ENCODE measurements around the gene CDR2L.
"Not testable (repeated sequence)": the region's sequence is repeated elsewhere in the genome, so short reads cannot be mapped to it uniquely, and the experiment has no call there.

Gene CDR2L

DNA sequence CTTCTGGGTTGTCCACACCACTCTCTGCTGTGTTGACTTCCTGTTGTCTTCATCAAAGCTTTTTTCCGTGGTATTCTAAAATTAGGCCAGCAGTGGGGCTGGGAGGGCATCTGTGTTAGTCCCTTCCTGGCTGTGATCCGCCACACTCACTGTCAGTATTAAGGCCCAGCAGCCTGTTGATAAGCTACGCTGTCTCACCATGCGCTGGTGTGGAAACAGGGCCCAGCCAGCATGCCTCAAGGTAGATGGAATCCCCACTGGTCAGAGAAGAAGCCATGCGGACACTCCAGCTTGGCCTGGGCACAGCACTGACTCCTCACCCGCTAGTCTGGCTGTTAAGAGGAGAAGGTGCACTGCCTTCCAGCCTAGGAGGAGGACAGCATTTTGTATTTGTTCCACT lies 11.4 kb downstream of the CDR2L start:
- no peak overlapping the region for H3K4me3 Mint-ChIP-seq

DNA sequence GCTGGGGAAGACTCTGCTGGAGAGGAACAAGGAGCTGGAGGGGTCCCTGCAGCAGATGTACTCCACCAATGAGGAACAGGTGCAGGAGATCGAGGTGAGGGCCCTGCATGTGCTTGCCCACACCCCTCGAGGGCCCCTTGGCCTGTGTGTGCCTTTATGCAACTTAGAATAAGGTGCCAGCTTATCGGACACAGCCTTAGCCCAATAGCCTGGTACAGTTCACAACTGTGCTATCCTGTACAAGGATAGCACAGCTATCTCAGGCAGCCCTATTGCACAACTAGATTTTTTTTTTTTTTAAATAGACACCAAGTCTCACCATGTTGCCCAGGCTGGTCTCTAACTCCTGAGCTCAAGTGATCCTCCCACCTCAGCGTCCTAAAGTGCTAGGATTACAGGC lies 12.1 kb downstream of the CDR2L start:
- Mint-ChIP-seq H3K27ac (ENCODE audit: low read depth) (no peak overlapping the region), H3K4me1 (peaks cover 6% of the 10 kb centered on the region), H3K27me3 (peaks cover 8% of the 10 kb centered on the region), H3K4me3 (no peak overlapping the region), H3K36me3 (ENCODE audit: insufficient read depth) (peaks cover 4% of the 10 kb centered on the region), H3K9me3 (no peaks in the 10 kb centered on the region)
- ATAC-seq (replicated peaks; ENCODE audit: extremely low read depth, poor library complexity, severe bottlenecking), result no peak
- DNase-seq (ENCODE audit: low spot score in 2 of 2), result no peak

More for the DNA sequence above, 11.4 kb downstream of the CDR2L start:
- Mint-ChIP-seq H3K27ac (ENCODE audit: low read depth) (no peak overlapping the region), H3K36me3 (ENCODE audit: insufficient read depth) (peaks cover 4% of the 10 kb centered on the region), H3K9me3 (no peaks in the 10 kb centered on the region), H3K27me3 (peaks cover 8% of the 10 kb centered on the region), H3K4me1 (peaks cover 6% of the 10 kb centered on the region)
- ATAC-seq (replicated peaks; ENCODE audit: extremely low read depth, poor library complexity, severe bottlenecking), result no peak
- no peak for DNase-seq (ENCODE audit: low spot score in 2 of 2)

DNA sequence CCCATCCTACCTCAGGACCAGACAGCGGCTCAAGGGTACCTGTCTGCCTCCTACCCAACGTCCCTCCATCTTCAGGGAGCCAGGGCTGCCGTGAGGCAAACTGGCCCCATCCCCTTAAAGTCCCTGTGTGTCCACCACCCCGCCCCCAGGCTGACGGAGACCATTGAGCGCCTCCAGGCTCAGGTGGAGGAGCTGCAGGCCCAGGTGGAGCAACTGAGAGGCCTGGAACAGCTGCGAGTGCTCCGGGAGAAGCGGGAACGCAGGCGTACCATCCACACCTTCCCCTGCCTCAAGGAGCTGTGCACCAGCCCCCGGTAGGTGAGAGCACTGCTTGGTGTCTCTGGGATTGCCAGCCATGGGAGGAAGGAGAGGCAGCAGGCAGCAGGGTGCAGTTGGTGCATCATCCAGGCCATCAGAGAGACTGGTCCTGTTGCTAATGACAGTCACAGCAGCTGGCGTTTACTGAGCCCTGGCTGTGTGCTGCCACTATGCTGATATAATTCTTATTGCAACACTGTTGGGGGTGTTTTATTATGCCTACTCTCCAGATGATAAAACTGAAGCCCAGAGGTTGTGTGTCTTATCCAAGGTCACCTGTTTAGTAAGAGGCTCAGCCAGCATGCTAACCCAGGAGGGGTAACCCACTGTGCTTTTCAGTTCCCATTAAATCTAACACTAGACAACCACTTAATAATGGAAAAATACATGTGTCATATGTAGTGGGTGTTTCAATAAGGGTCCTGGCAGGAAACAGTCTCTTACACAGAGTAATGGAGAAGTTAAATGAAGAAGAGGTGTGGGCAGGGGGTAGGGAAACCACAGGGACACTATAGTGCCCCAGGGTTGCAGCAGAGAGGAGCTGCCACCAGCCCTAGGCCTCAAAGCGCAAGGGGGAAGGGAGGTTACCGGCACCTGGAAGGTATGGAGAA lies 14.7 kb downstream of the CDR2L start:
- H3K27ac Mint-ChIP-seq (ENCODE audit: low read depth), result no peak overlapping the region
- H3K27me3 Mint-ChIP-seq, result peaks cover 8% of the 10 kb centered on the region
- H3K9me3 Mint-ChIP-seq, result no peaks in the 10 kb centered on the region
- ATAC-seq (replicated peaks; ENCODE audit: extremely low read depth, poor library complexity, severe bottlenecking) (no peak), DNase-seq (ENCODE audit: low spot score in 2 of 2) (no peak)
- H3K36me3 Mint-ChIP-seq (ENCODE audit: insufficient read depth), result peaks cover 4% of the 10 kb centered on the region
- H3K4me3 Mint-ChIP-seq, result no peak overlapping the region
- peaks cover 6% of the 10 kb centered on the region for H3K4me1 Mint-ChIP-seq

DNA sequence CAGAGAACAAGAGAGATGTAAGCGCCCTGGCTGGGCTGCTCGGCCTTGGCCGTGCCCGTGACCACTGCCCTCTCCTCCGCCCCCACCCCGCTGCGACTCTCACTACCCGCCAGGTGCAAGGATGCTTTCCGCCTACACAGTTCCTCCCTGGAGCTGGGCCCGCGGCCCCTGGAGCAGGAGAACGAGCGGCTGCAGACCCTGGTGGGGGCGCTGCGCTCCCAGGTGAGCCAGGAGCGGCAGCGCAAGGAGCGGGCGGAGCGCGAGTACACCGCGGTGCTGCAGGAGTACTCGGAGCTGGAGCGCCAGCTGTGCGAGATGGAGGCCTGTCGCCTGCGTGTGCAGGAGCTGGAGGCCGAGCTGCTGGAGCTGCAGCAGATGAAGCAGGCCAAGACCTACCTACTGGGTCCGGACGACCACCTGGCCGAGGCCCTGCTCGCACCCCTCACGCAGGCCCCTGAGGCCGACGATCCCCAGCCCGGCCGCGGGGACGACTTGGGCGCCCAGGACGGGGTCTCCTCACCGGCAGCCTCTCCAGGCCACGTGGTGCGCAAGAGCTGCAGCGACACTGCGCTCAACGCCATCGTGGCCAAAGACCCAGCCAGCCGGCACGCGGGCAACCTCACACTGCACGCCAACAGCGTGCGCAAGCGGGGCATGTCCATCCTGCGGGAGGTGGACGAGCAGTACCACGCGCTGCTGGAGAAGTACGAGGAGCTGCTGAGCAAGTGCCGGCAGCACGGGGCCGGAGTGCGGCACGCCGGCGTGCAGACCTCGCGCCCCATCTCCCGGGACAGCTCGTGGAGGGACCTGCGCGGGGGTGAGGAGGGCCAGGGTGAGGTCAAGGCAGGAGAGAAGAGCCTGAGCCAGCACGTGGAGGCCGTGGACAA lies 15.9 kb downstream of the CDR2L start:
- ATAC-seq (replicated peaks; ENCODE audit: extremely low read depth, poor library complexity, severe bottlenecking) (no peak), DNase-seq (ENCODE audit: low spot score in 2 of 2) (no peak)
- Mint-ChIP-seq H3K4me3 (no peak overlapping the region), H3K36me3 (ENCODE audit: insufficient read depth) (peaks cover 3% of the 10 kb centered on the region), H3K27ac (ENCODE audit: low read depth) (no peak overlapping the region), H3K27me3 (peaks cover 4% of the 10 kb centered on the region), H3K9me3 (no peaks in the 10 kb centered on the region), H3K4me1 (peaks cover 4% of the 10 kb centered on the region)

DNA sequence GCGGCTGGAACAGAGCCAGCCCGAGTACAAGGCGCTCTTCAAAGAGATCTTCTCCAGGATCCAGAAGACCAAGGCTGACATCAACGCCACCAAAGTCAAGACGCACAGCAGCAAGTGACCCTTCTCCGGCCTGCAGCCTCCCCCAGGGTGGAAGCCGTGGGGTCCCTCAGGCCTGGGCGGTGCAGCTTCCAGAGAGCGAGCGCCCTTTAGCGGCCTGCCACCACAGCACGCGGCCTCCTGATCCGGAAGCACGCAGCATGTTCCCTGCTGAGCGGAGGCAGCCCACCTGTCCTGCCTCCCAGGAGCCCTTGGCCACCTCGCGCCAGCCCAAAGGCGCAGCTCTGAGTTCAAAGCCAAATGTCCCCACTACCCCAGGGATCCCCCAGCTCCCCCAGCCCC lies 16.5 kb downstream of the CDR2L start:
- Mint-ChIP-seq H3K27me3 (no peaks in the 10 kb centered on the region), H3K27ac (ENCODE audit: low read depth) (no peak overlapping the region), H3K36me3 (ENCODE audit: insufficient read depth) (peaks cover 2% of the 10 kb centered on the region), H3K4me3 (no peak overlapping the region), H3K4me1 (no peaks in the 10 kb centered on the region), H3K9me3 (no peaks in the 10 kb centered on the region)
- DNase-seq (ENCODE audit: low spot score in 2 of 2), result no peak
- no peak for ATAC-seq (replicated peaks; ENCODE audit: extremely low read depth, poor library complexity, severe bottlenecking)

DNA sequence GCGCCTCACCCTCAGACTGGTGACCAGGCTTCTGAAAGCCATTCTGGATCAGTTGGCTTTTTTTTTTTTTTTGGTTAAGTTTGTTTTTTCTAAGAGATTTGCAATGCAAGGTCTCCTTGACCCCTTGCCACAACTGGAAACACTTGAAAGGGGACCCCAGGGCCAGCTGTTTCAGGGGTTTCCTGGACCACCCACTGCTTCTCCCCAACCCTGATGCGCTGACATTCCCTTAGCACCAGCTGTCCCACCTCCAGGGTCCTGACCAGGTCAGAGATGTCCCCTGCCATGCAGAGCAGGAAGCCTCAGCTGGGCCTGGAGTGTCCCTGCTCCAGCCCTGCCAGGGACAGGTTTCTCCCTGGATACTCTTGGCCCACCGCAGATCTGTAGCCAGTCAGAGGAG lies 16.9 kb downstream of the CDR2L start:
- Mint-ChIP-seq H3K9me3 (no peaks in the 10 kb centered on the region), H3K27ac (ENCODE audit: low read depth) (no peak overlapping the region), H3K4me3 (no peak overlapping the region), H3K4me1 (no peaks in the 10 kb centered on the region), H3K27me3 (no peaks in the 10 kb centered on the region), H3K36me3 (ENCODE audit: insufficient read depth) (peaks cover 2% of the 10 kb centered on the region)
- ATAC-seq (replicated peaks; ENCODE audit: extremely low read depth, poor library complexity, severe bottlenecking) (no peak), DNase-seq (ENCODE audit: low spot score in 2 of 2) (no peak)

DNA sequence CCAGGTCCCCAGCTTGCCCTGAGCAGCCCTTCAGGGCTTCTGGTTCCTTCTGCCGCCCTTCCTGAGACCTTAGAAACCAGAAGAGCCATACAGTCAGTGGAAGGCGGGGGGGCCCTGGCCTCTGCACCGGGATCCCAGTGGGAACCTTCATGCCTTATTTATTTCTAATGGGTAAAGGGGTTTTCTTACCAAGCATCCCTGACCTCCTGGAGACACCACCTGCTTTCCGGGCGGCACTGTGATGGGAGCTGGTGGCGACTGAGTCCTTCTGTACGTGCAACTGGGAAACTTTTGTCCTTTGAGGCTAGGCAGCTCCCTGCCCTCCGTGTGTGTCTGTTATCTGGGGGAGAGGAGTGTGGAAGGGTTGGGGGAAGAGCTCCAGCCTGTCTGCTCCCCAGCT lies 17.9 kb downstream of the CDR2L start:
- H3K4me3 Mint-ChIP-seq, result no peak overlapping the region
- H3K27ac Mint-ChIP-seq (ENCODE audit: low read depth), result no peak overlapping the region
- no peaks in the 10 kb centered on the region for H3K4me1 Mint-ChIP-seq
- H3K36me3 Mint-ChIP-seq (ENCODE audit: insufficient read depth), result peaks cover 2% of the 10 kb centered on the region
- H3K27me3 Mint-ChIP-seq, result no peaks in the 10 kb centered on the region
- ATAC-seq (replicated peaks; ENCODE audit: extremely low read depth, poor library complexity, severe bottlenecking) (no peak), DNase-seq (ENCODE audit: low spot score in 2 of 2) (no peak)
- H3K9me3 Mint-ChIP-seq, result no peaks in the 10 kb centered on the region

DNA sequence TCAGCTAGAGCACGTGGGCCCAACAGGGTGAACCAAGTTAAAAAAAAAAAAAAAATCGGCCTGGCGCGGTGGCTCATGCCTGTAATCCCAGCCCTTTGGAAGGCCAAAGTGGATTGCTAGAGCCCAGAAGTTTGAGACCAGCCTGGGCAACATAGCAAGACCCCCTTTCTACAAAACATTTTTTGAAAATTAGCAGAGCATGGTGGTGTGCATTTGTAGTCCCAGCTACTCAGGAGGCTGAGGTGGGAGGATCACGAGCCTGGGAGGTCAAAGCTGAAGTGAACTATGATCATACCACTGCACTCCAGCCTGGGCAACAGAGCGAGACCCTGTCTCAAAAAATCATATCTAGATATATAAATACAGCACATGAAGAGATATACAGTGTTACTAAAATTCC lies 18.7 kb downstream of the CDR2L start:
- not testable (repeated sequence) for DNase-seq (ENCODE audit: low spot score in 2 of 2); H3K36me3 Mint-ChIP-seq (ENCODE audit: insufficient read depth); ATAC-seq (replicated peaks; ENCODE audit: extremely low read depth, poor library complexity, severe bottlenecking); H3K9me3 Mint-ChIP-seq; H3K27ac Mint-ChIP-seq (ENCODE audit: low read depth); H3K4me3 Mint-ChIP-seq; H3K4me1 Mint-ChIP-seq; H3K27me3 Mint-ChIP-seq

DNA sequence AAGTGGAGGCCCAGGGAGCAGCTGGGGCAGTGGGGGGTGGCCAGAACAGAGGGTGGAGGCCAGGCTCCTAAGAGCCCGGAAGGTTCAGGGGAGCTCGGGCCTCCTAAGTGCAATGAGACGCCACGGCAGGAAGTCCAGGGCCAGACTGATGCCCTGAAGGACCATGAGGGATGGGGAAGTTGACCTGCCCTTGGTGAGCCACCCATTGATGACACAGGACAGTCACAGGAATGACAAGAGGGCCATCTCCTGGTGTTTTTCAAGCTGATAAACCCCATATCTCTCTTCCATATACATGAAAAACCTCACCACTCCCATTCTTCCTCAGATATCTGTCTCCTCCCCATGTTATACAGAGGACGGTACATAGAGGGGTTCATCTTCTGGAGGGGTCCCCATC lies 19.2 kb downstream of the CDR2L start:
- Mint-ChIP-seq H3K27me3 (no peaks in the 10 kb centered on the region), H3K4me1 (no peaks in the 10 kb centered on the region), H3K27ac (ENCODE audit: low read depth) (no peak overlapping the region), H3K9me3 (no peaks in the 10 kb centered on the region), H3K36me3 (ENCODE audit: insufficient read depth) (peaks cover 2% of the 10 kb centered on the region), H3K4me3 (no peak overlapping the region)
- DNase-seq (ENCODE audit: low spot score in 2 of 2) (no peak), ATAC-seq (replicated peaks; ENCODE audit: extremely low read depth, poor library complexity, severe bottlenecking) (no peak)

DNA sequence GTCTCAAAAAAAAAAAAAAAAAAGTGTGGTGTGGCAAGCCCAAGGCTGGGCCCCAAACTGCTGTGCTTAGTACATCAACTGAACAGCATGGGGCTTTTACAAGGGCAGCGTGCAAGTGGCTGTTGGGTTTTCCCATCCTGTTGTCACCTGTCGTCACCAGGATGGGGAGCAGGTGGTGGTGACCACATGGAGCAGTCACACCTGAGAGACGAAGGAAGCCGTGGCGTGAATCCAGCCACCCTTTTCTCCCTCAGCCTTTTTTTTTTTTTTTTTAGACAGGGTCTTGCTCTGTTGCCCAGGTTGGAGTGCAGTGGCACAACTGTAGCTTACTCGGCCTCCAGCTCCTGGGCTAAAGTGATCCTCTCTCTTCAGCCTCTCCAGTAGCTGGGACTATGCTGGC lies 20.9 kb downstream of the CDR2L start:
- Mint-ChIP-seq H3K9me3 (no peaks in the 10 kb centered on the region), H3K27me3 (no peaks in the 10 kb centered on the region), H3K27ac (ENCODE audit: low read depth) (no peak overlapping the region), H3K4me3 (no peak overlapping the region), H3K36me3 (ENCODE audit: insufficient read depth) (no peaks in the 10 kb centered on the region), H3K4me1 (peaks cover 10% of the 10 kb centered on the region)
- DNase-seq (ENCODE audit: low spot score in 2 of 2), result no peak
- ATAC-seq (replicated peaks; ENCODE audit: extremely low read depth, poor library complexity, severe bottlenecking), result no peak

DNA sequence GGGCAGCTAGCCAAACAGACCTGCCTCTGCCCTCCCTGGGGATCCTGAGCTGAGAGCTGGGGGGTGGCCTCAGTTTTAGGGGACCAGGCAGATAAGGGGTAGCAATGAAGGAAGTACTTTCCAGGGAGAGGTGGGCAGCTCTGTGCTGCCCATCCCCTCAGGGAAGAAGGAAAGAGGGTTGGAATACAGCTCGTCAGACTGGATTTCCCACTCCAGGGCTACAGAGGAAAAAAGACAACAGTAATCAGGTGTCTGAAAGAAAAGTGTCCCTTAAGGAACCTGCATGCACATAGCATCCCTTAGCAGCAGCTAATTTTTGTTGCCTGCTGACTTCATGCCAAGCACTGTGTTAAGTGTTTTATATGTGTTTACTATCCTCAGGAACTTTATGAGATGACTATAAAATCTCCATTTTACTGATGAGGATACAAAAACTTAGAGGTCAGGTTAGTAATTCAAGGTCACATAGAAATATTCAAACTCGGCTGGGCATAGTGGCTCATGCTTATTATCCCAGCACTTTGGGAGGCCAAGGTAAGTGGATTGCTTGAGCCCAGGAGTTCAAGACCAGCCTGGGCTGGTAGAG lies 21.8 kb downstream of the CDR2L start:
- H3K27me3 Mint-ChIP-seq, result no peaks in the 10 kb centered on the region
- peaks cover 18% of the 10 kb centered on the region for H3K4me1 Mint-ChIP-seq
- H3K4me3 Mint-ChIP-seq, result no peak overlapping the region
- DNase-seq (ENCODE audit: low spot score in 2 of 2) (no peak), ATAC-seq (replicated peaks; ENCODE audit: extremely low read depth, poor library complexity, severe bottlenecking) (no peak)
- no peaks in the 10 kb centered on the region for H3K36me3 Mint-ChIP-seq (ENCODE audit: insufficient read depth)
- H3K9me3 Mint-ChIP-seq, result no peaks in the 10 kb centered on the region
- no peak overlapping the region for H3K27ac Mint-ChIP-seq (ENCODE audit: low read depth)

DNA sequence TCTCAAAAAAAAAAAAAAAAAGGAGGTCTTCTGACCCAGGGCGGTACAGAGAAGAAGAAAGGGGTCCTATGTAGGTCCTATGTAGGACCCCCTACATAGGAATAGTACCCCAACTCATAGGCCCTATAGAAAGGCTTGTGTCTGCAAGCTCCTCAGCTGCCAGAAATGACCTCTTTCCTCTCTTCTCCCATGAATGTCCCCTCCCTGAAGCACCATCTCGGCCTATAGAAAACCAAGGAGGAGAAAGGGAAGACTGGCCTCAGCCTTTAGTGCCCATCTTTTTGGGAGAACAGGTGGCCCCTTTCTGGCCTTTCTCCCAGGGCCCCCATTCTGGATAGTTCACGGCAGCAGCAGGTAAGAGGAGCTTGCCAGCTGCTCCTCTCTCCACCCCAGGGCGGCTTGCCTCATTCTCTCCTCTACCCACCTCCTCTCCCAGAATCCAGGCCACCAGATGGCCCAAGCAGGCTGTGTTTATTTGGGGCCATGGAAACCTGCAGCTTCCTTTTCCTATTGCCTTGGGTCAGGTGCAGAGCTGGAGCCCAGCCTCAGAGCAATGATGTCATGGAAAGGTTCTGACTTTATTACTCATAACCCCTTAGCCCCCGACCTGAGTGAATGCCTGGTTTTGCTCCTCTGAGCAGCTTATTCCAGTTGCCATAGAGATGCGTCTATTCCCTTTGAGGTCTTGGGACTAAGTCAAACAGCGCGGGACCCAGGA lies 23.4 kb downstream of the CDR2L start:
- Mint-ChIP-seq H3K36me3 (ENCODE audit: insufficient read depth) (peaks cover 2% of the 10 kb centered on the region), H3K9me3 (no peaks in the 10 kb centered on the region), H3K4me3 (no peak overlapping the region), H3K4me1 (peaks cover 31% of the 10 kb centered on the region), H3K27ac (ENCODE audit: low read depth) (no peak overlapping the region), H3K27me3 (no peaks in the 10 kb centered on the region)
- DNase-seq (ENCODE audit: low spot score in 2 of 2), result no peak
- ATAC-seq (replicated peaks; ENCODE audit: extremely low read depth, poor library complexity, severe bottlenecking), result no peak

Measured in central memory CD8-positive, alpha-beta T cell (primary cell).